ENCODE data around the gene SMG6.

SMG6 gene

DNA sequence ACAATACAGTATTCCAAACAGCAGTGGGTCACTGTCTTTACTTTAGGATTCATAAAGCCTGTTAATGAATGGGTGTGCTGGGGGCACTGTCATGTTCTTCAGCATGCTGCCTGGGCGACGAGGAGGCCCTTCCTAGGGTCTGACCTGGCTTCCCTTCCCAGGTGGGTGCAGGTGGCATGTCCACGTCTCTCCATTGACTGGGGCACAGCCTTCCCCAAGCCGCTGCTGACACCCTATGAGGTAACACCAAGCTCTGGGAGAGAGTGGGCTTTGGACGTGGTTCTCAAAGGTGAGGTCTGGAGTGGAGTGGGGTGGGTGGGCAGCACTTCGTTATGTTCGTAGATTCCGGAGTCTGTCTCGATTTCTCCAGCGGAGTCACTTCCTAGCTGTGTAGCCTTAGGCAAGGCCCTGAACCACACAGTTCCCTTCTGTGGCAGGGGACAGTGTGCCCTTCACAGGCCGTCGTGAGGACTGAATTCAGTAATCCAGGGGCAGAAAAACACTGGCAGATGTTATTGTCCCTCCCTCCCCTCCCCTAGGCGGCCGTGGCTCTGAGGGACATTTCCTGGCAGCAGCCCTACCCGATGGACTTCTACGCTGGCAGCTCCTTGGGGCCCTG, 262.5 kb downstream of the SMG6 start:
- peak overlapping the region; percentile 40 for H3K4me3 Mint-ChIP-seq
- peaks cover 35% of the 10 kb centered on the region for H3K36me3 Mint-ChIP-seq (ENCODE audit: low read depth)
- peaks cover 13% of the 10 kb centered on the region for H3K4me1 Mint-ChIP-seq (ENCODE audit: low read depth)
- no peak overlapping the region for H3K27ac Mint-ChIP-seq
- no peaks in the 10 kb centered on the region for H3K27me3 Mint-ChIP-seq (ENCODE audit: low read depth)
- no peaks in the 10 kb centered on the region for H3K9me3 Mint-ChIP-seq

DNA sequence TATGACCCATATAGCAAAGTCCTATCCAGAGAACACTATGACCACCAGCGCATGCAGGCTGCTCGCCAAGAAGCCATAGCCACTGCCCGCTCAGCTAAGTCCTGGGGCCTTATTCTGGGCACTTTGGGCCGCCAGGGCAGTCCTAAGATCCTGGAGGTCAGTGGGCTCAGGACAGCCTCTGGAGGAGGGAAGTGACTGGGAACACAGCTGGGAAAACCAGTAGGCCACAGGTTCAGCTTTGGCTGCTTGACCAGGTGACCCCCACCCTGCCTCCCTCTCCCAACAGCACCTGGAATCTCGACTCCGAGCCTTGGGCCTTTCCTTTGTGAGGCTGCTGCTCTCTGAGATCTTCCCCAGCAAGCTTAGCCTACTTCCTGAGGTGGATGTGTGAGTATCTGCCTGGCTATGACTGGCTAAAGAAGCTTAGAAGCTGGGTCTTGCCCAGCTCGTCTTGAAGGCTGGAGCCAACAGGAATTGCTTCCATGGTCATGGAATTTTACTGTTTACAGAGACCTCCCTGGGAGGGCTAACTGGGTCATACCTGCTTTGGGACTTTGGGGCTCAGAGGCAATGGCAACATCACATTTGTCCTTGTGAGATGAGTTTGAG, 263.3 kb downstream of the SMG6 start:
- Mint-ChIP-seq H3K9me3 (no peaks in the 10 kb centered on the region), H3K4me3 (peak overlapping the region; percentile 40), H3K36me3 (ENCODE audit: low read depth) (peaks cover 36% of the 10 kb centered on the region), H3K27me3 (ENCODE audit: low read depth) (no peaks in the 10 kb centered on the region), H3K4me1 (ENCODE audit: low read depth) (peaks cover 13% of the 10 kb centered on the region), H3K27ac (no peak overlapping the region)

DNA sequence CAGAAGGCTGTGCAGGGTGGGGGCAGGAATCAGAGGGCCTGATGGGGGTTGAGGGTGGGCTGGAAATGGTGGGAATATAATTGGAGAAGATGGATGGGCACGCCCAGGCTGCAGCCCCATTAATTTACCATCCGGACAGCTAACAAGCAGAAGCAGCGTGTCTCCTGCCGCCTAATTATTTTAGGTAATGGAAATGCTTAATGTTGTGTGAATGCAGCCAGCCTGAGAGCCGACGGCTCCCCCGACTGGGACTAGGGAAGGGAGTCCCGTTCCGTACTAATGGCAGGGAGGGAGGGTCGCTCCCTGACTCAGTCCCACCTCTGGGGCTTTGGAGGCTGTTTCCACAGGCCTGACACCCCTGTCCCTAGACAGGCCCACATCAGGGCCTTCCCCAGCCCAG, 266.4 kb downstream of the SMG6 start:
- Mint-ChIP-seq H3K27me3 (ENCODE audit: low read depth) (no peaks in the 10 kb centered on the region), H3K27ac (no peak overlapping the region), H3K4me3 (no peak overlapping the region), H3K4me1 (ENCODE audit: low read depth) (peaks cover 3% of the 10 kb centered on the region), H3K36me3 (ENCODE audit: low read depth) (peaks cover 23% of the 10 kb centered on the region), H3K9me3 (no peaks in the 10 kb centered on the region)

DNA sequence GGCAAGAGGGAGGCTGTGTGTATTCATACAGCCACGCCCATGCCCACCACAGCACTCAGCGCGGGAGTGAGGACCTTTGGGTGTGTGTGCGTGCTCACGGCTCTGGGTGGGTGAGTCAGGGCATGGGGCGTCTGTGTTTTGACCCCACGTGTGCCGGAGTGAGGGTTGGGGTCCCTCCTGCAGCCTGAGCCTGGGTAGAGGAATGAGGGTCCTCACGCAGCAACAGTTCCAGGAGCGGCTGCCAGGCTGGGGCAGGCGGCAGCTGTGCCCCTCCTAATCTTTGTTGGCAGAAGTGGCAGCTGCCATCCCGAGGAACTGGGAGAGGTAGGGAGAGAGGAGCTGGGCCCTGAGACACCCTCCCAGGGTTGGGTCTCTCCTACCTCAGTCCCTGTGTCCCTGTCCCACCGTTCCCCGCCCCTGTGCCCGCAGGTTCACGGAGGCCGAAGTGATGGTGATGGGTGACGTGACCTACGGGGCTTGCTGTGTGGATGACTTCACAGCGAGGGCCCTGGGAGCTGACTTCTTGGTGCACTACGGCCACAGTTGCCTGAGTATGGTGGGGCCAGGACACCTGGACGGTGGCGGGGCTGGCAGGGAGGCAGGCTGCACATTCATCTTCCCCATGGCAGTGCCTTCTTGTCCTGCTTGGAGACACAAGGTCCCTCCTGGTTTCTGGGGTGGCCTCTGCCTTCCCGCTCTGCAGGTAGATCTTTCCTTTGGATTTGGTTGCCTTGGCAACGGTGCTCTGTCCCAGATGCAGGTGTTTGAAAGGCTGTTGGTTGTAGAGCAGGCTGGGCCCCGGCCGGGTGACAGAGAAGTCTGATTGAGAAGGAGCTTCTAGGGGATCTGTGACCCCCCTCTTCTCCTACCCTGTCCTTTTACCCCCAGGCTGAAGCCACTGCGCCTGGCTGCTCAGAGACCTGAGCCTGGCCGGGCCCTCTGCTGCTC, 267.8 kb downstream of the SMG6 start:
- Mint-ChIP-seq H3K36me3 (ENCODE audit: low read depth) (peaks cover 19% of the 10 kb centered on the region), H3K27ac (no peak overlapping the region), H3K9me3 (no peaks in the 10 kb centered on the region), H3K27me3 (ENCODE audit: low read depth) (no peaks in the 10 kb centered on the region), H3K4me1 (ENCODE audit: low read depth) (peaks cover 5% of the 10 kb centered on the region), H3K4me3 (no peak overlapping the region)

DNA sequence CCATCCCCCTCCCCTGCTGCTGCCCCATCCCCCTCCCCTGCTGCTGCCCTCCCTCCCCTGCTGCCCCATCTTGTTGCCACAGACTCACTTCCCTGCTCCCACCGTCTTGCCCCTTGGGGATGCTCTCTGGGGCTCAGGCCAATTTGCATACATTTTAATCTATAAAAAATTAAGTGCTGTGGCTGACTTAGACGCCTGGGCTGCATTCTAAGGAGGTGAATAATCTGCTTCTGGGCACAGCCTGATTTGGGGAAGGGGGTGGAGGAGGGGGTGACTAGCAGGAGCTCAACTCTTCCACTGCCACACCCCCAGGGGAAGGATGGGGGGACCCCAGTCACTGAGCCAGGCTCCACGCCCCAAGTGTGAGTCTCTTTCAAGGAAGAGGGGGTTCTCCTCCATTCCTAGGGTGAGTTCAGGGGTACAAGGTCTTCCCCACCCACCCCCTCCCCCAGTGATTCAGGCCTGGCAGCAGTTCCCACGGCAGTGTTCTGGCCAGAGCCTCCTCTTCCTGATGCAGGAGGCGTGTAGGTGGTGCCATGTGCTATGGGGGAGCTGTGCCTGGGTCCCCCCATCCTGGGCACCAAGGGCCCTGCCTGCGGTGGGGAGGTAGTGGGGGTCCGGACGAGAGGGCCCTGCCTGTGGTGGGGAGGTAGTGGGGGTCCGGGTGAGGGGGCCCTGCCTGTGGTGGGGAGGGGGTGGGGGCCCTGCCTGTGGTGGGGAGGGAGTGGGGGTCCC, 268.6 kb downstream of the SMG6 start:
- Mint-ChIP-seq H3K36me3 (ENCODE audit: low read depth) (peaks cover 14% of the 10 kb centered on the region), H3K9me3 (no peaks in the 10 kb centered on the region), H3K27me3 (ENCODE audit: low read depth) (no peaks in the 10 kb centered on the region), H3K4me1 (ENCODE audit: low read depth) (peaks cover 11% of the 10 kb centered on the region), H3K4me3 (no peak overlapping the region), H3K27ac (no peak overlapping the region)

DNA sequence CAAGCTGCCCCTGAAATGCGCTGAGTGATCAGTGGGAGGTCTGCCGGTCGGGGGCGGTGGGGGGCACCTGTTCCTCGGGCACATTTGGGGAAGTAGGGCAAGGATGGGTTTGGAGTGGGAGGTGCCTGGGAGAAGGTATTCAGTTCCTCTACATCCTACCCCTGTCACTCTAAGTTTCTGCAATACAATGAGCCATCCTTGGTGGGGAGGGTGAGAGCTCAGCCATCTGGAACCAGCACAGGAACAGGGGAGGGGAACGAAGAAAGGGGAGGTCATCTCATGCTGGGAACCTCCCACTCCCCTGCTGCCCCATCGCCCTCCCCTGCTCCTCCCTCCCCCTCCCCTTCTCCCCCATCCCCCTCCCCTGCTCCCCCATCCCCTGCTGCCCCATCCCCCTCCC, 269.4 kb downstream of the SMG6 start:
- H3K9me3 Mint-ChIP-seq = no peaks in the 10 kb centered on the region
- H3K4me1 Mint-ChIP-seq (ENCODE audit: low read depth) = peaks cover 11% of the 10 kb centered on the region
- H3K36me3 Mint-ChIP-seq (ENCODE audit: low read depth) = peaks cover 13% of the 10 kb centered on the region
- no peak overlapping the region for H3K4me3 Mint-ChIP-seq
- peaks cover under 1% of the 10 kb centered on the region for H3K27me3 Mint-ChIP-seq (ENCODE audit: low read depth)
- no peak overlapping the region for H3K27ac Mint-ChIP-seq

DNA sequence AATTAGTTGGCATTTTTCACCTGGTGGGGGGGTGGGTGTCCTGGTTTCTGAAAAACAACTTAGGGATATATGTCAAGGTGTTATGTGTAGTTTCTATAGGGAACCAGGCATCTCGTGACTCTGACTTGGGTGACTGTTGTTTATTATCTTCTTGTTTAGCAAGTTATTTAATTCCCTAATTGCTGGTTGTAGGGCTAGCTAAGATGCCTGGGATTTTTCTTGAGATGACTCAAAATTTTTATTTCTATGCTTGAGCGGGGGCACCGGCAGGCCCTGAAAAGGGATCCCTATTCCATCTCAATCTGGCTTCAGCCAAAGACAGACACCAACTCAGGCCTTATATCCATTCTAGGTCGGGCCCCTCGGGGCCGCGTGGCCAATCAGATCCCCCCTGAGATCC, 270.4 kb downstream of the SMG6 start:
- H3K27ac Mint-ChIP-seq = no peak overlapping the region
- H3K27me3 Mint-ChIP-seq (ENCODE audit: low read depth) = peaks cover 10% of the 10 kb centered on the region
- H3K4me3 Mint-ChIP-seq = no peak overlapping the region
- H3K4me1 Mint-ChIP-seq (ENCODE audit: low read depth) = peaks cover 11% of the 10 kb centered on the region
- H3K9me3 Mint-ChIP-seq = no peaks in the 10 kb centered on the region
- H3K36me3 Mint-ChIP-seq (ENCODE audit: low read depth) = peaks cover 11% of the 10 kb centered on the region

DNA sequence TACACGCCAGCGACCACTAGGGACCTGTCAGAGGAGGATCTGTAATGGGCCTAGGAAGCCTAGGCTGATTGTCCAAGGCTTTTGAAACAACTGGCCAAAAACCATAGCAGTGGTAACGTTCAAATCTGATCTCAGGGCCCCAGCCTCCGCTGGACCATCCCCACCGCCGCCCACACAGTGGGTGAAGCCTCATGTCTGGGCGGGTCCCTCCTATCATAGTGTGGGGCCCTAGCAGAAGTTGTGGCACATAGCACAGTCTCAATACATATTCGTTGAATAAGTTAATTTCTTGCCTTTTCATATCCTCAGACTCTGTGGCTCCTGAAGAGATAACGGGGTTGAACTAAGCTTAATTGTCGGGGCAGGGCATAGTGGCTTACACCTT, 272.8 kb downstream of the SMG6 start:
- Mint-ChIP-seq H3K36me3 (ENCODE audit: low read depth) (no peaks in the 10 kb centered on the region), H3K27ac (peak overlapping the region; percentile 69), H3K4me3 (peak overlapping the region; percentile 93), H3K4me1 (ENCODE audit: low read depth) (peaks cover 16% of the 10 kb centered on the region), H3K9me3 (no peaks in the 10 kb centered on the region), H3K27me3 (ENCODE audit: low read depth) (peaks cover 32% of the 10 kb centered on the region)

DNA sequence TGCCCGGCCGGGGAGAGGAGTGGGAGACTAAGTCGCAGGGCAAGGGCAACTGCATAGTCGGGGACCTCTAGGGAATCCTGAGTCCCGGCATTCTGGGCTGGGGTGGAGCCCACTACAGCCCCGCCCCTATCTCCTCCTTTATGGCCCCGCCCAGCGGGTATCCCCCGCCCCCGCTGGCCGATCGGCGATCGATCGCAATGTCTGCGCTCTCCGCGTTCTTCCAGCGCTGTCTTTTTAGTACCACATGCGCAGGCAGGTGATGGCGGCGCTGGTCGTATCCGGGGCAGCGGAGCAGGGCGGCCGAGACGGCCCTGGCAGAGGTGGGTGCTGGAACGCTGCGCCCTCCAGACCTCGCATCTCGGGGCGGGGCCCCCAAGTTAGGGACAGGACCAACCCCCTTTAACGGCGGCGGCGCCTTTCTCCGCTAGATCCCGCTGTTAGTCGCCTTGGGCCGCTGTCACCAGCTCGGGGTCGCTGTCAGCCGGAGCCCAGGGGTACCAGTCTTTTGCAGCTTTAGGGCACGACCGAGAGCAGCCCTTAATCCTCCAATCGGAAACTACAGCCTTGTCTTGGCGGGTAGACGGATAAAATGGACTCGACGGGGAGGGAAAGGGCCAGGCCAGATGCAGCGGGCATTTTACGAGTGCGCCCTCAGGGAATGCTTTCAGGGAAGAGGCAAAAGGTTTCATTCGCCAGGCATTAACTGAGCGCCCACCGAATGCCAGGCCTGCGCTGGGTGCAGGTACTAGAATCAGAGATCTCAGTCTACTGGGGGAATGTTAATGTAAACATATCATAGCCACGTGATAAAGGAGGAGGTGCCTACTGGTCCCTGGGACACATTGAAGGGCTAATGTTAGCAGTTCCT, 273.4 kb downstream of the SMG6 start, which contains the start of gene DPH1:
DPH1 (plus strand) TSS at position 243 of the 868 bp plus-strand sequence; CDS start at position 260, 17 bp downstream.
- H3K4me1 Mint-ChIP-seq (ENCODE audit: low read depth) = peaks cover 18% of the 10 kb centered on the region
- H3K36me3 Mint-ChIP-seq (ENCODE audit: low read depth) = no peaks in the 10 kb centered on the region
- H3K4me3 Mint-ChIP-seq = peak within 1 kb of the TSS; percentile 93
- H3K9me3 Mint-ChIP-seq = no peaks in the 10 kb centered on the region
- peaks cover 38% of the 10 kb centered on the region for H3K27me3 Mint-ChIP-seq (ENCODE audit: low read depth)
- peak within 1 kb of the TSS; percentile 69 for H3K27ac Mint-ChIP-seq

DNA sequence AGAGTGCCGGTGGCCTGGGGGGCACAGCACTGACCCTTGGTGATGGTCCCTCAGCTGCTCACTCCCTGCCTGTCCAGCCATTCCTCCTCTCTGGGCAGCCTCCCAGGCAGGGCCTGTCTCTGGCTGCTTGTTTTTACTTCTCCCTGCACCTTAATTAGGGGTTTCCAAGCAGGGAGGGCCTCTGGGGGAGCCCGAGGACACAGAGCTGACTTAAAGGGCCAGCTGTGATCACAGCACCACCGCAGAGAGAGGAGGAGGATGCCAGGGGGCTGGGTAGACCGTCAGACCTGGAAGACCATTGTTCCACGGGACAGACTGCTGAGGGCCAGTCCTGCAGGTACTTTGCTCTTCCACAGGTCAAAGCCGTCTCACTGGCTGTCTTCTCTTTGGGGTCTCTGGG, 274.8 kb downstream of the SMG6 start:
- Mint-ChIP-seq H3K4me1 (ENCODE audit: low read depth) (peaks cover 18% of the 10 kb centered on the region), H3K9me3 (no peaks in the 10 kb centered on the region), H3K4me3 (peak overlapping the region; percentile 7), H3K27ac (no peak overlapping the region), H3K36me3 (ENCODE audit: low read depth) (no peaks in the 10 kb centered on the region), H3K27me3 (ENCODE audit: low read depth) (peaks cover 38% of the 10 kb centered on the region)

DNA sequence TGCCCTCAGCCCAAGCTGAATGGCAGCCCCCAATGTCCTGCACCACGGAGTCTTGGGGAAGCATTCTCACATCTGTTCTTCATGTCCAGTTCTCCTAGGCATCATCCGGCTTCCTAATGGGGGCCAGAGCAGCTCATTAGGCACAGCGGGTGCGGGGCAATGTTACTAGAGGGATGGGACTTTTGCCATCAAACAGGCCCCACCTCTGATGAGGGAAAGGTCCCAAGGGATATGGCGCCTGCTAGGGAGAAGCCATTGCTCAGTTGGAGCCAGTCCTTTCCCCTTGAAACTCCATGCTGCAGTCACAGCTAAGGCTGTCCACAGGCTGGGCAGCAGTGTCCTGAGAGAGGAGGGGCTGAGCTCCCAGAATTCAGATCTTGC, 275.4 kb downstream of the SMG6 start:
- Mint-ChIP-seq H3K27ac (no peak overlapping the region), H3K4me3 (peak overlapping the region; percentile 48), H3K27me3 (ENCODE audit: low read depth) (peaks cover 41% of the 10 kb centered on the region), H3K36me3 (ENCODE audit: low read depth) (no peaks in the 10 kb centered on the region), H3K9me3 (no peaks in the 10 kb centered on the region), H3K4me1 (ENCODE audit: low read depth) (peaks cover 18% of the 10 kb centered on the region)

DNA sequence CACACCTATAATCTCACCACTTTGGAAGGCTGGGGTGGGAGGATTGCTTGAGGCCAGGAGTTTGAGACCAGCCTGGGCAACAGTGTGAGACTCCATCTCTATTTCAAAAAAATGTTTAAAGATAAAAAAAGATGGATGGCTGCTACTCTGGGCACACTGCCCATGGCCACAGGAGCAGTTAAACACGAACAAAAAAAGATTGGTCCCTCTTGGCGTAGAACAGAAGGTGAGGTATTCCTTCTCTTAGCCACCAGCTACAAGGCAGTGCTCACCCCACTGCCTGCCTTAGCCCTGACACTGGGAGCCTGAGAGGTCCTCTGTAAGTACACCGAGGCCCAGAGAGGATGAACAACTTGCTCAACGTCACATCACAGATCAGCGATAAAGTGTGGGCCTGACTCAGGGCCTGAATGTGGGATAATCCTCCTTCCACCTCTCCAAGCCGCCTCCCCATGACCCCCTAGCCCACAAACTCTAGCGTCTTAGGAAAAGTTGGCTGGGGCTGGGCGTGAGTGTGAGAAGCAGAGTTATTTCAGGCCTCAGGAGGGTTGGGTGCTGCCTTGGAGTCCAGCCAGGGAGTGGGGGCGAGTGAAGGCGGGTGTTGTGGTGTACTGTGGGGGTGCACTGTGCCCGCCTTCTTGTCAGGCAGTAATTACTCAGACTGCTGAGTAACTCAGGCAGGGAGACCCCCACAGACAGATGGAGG, 275.9 kb downstream of the SMG6 start:
- Mint-ChIP-seq H3K9me3 (no peaks in the 10 kb centered on the region), H3K4me1 (ENCODE audit: low read depth) (peaks cover 18% of the 10 kb centered on the region), H3K4me3 (peak overlapping the region; percentile 46), H3K27me3 (ENCODE audit: low read depth) (peaks cover 46% of the 10 kb centered on the region), H3K36me3 (ENCODE audit: low read depth) (no peaks in the 10 kb centered on the region), H3K27ac (no peak overlapping the region)

DNA sequence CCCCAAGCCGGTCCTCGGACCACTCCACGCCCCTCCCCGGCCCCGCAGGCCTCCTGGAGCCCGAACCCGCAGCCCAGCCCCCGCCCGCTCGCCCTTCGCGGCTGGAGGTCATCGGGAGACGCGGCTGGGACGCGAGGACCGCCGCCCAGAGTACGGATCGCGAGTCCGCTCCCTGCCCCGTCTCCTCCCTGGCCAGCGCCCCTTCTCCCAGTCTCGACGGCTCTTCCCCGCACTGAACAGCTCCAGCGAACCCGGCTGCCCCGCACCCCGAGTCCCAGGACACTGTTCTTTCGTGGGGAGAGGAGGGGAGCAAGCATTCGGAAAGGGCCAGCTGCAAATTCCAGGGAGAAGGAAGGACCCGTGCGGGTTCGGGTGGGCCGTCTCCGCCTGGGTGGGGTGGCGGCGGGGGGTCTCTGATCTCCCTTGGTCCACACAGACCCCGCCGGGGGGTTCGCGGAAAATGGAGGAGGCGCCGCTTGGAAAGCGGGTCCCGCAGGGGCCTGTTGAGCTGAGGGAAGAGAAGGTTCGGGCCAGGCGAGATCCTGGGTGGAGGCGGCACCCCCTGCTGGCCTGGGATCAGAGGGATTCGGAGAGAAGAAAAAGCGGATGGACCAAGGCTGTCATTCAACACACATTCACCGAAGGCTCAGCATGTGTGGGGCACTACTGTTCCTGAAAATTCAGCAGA, 277.8 kb downstream of the SMG6 start:
- H3K27me3 Mint-ChIP-seq (ENCODE audit: low read depth) = peaks cover 58% of the 10 kb centered on the region
- peaks cover 12% of the 10 kb centered on the region for H3K4me1 Mint-ChIP-seq (ENCODE audit: low read depth)

More for the DNA sequence above, 277.8 kb downstream of the SMG6 start:
- Mint-ChIP-seq H3K9me3 (no peaks in the 10 kb centered on the region), H3K4me3 (peak overlapping the region; percentile 76), H3K36me3 (ENCODE audit: low read depth) (no peaks in the 10 kb centered on the region), H3K27ac (no peak overlapping the region)

All from T-helper 1 cell treated with Interleukin-12 subunit alpha and Interleukin-12 subunit beta and Interleukin-4 antibody, amounts not matched to agents 30 μg/mL and 1 μg/mL, for 36 hours (primary cell).